HepG2 (cell line): Measurements from ENCODE around the gene SDC4. TPM values are rescaled to one million over a fixed set of nuclear protein-coding genes. Genes with fewer than 3 reads are reported as not detected.
A peak's percentile ranks its signal among the peaks of the same experiment; 100 is the strongest.

Source experiments
- ARHGAP35 ChIP-seq: sonication (generic); formaldehyde crosslinking; IDR thresholded peaks from 2 replicates; pipeline ENCODE4 v1.9.0; 2022; ENCODE audit warnings: mild to moderate bottlenecking, inconsistent platforms, moderate library complexity, missing genetic modification reagents, borderline replicate concordance
- ARID3A ChIP-seq: IDR thresholded peaks from 2 replicates; pipeline ENCODE4 v1.6.1; 2012; ENCODE audit warnings: low read depth, low read length, improper control_type of control experiment
- BATF2 ChIP-seq: sonication (generic); formaldehyde crosslinking; IDR thresholded peaks from 2 replicates; pipeline ENCODE4 v1.8.0; 2022; ENCODE audit warnings: mild to moderate bottlenecking, missing genetic modification reagents, moderate library complexity
- BORCS8-MEF2B ChIP-seq: sonication (generic); formaldehyde crosslinking; IDR thresholded peaks from 2 replicates; pipeline ENCODE4 v1.8.0; 2022; ENCODE audit warnings: mild to moderate bottlenecking, missing genetic modification reagents
- FOXP1 ChIP-seq, 2 experiments: fragments of 450-650 bp in 1 of 2; IDR thresholded peaks; 2 replicates each; pipeline ENCODE4 v1.6.1; 2017 to 2018; ENCODE audit warnings: antibody characterized with exemption in 1 of 2
- HOXA9 ChIP-seq: sonication (generic); formaldehyde crosslinking; IDR thresholded peaks from 2 replicates; pipeline ENCODE4 v1.8.1; 2022; ENCODE audit warnings: missing genetic modification reagents, mild to moderate bottlenecking, moderate library complexity, borderline replicate concordance
- KAT8 ChIP-seq: IDR thresholded peaks from 2 replicates; pipeline ENCODE4 v1.6.1; 2016; ENCODE audit warnings: missing genetic modification reagents, missing compliant biosample characterization
- KDM6A ChIP-seq: IDR thresholded peaks from 2 replicates; pipeline ENCODE4 v1.6.1; 2016; ENCODE audit warnings: low read depth
- MEF2D ChIP-seq: sonication (generic); formaldehyde crosslinking; IDR thresholded peaks from 2 replicates; pipeline ENCODE4 v1.5.1; 2020; ENCODE audit warnings: mild to moderate bottlenecking, missing genetic modification reagents
- MTA1 ChIP-seq: sonication (generic); formaldehyde crosslinking; IDR thresholded peaks from 2 replicates; pipeline ENCODE4 v1.4.0; 2020; ENCODE audit warnings: missing genetic modification reagents, mild to moderate bottlenecking, borderline replicate concordance
- MTERF4 ChIP-seq: sonication (generic); formaldehyde crosslinking; IDR thresholded peaks from 2 replicates; pipeline ENCODE4 v1.8.0; 2023; ENCODE audit warnings: mild to moderate bottlenecking, missing genetic modification reagents
- MXI1 ChIP-seq: IDR thresholded peaks from 3 replicates; pipeline ENCODE4 v1.6.1; 2012; ENCODE audit warnings: low read depth, low read length, inconsistent platforms, borderline replicate concordance
- NFYB ChIP-seq: sonication (generic); formaldehyde crosslinking; IDR thresholded peaks from 2 replicates; pipeline ENCODE4 v1.4.0; 2020; ENCODE audit warnings: missing genetic modification reagents
- NONO ChIP-seq, 2 experiments: fragments of 450-650 bp in 1 of 2; sonication (generic) in 1 of 2; formaldehyde crosslinking in 1 of 2; IDR thresholded peaks in 1 of 2; conservative IDR thresholded peaks in 1 of 2; 2 replicates each; pipeline versions ENCODE4 v1.6.1 to v1.8.0; 2017 to 2022; ENCODE audit warnings: mild to moderate bottlenecking in 1 of 2, missing genetic modification reagents in 1 of 2, moderate library complexity in 1 of 2
- PRPF4 ChIP-seq: fragments of 200-400 bp; formaldehyde crosslinking; IDR thresholded peaks from 2 replicates; pipeline ENCODE4 v1.6.1; 2016; ENCODE audit warnings: low read length, low read depth; ENCODE audit not compliant: poor library complexity, severe bottlenecking
- RAD21 ChIP-seq: fragments of 450-650 bp; formaldehyde crosslinking; IDR thresholded peaks from 2 replicates; pipeline ENCODE4 v1.5.0; 2020; ENCODE audit warnings: mild to moderate bottlenecking
- TEF ChIP-seq: sonication (generic); formaldehyde crosslinking; IDR thresholded peaks from 2 replicates; pipeline ENCODE4 v1.5.0; 2020; ENCODE audit warnings: missing genetic modification reagents
- TSC22D2 ChIP-seq: sonication (generic); formaldehyde crosslinking; IDR thresholded peaks from 2 replicates; pipeline ENCODE4 v1.5.1; 2020; ENCODE audit warnings: missing genetic modification reagents, mild to moderate bottlenecking, borderline replicate concordance
- YEATS2 ChIP-seq: sonication (generic); formaldehyde crosslinking; IDR thresholded peaks from 2 replicates; pipeline ENCODE4 v1.4.0; 2020; ENCODE audit warnings: missing genetic modification reagents, borderline replicate concordance
- YEATS4 ChIP-seq: sonication (generic); formaldehyde crosslinking; IDR thresholded peaks from 2 replicates; pipeline ENCODE4 v1.4.0; 2020; ENCODE audit warnings: missing genetic modification reagents, borderline replicate concordance
- ZFP36 ChIP-seq: fragments of 150-350 bp; IDR thresholded peaks from 2 replicates; pipeline ENCODE4 v1.6.1; 2018; ENCODE audit warnings: borderline replicate concordance, low read length, low read depth; ENCODE audit not compliant: partially characterized antibody
- ZNF224 ChIP-seq: sonication (generic); formaldehyde crosslinking; IDR thresholded peaks from 2 replicates; pipeline ENCODE4 v1.5.0; 2020; ENCODE audit warnings: mild to moderate bottlenecking, missing genetic modification reagents
- ZNF343 ChIP-seq: sonication (generic); formaldehyde crosslinking; IDR thresholded peaks from 2 replicates; pipeline ENCODE4 v1.4.0; 2020; ENCODE audit warnings: mild to moderate bottlenecking, missing genetic modification reagents
- ZNF350 ChIP-seq: sonication (generic); formaldehyde crosslinking; IDR thresholded peaks from 2 replicates; pipeline ENCODE4 v1.4.0; 2020; ENCODE audit warnings: mild to moderate bottlenecking, low read depth, missing genetic modification reagents, borderline replicate concordance
- polyA plus RNA-seq, 8 experiments: library from polyadenylated mRNA; depleted of rRNA in 3 of 8; stranded (reverse) in 7 of 8; unstranded in 1 of 8; fragments of >200 nt; fragmentation: Illumina TruSeq in 4 of 8; extraction: Trizol in 4 of 8; gene quantifications; 2 replicates each; pipeline versions ENCODE4 v1.2.1 to v1.2.3, GENCODE V29; 2011 to 2016; ENCODE audit warnings: low read depth in 4 of 8, missing spikeins in 1 of 8, mixed read lengths in 1 of 8; ENCODE audit not compliant: insufficient read depth in 1 of 8
- total RNA-seq, 5 experiments: library from RNA; depleted of rRNA; stranded (reverse); fragments of >200 nt; fragmentation: Illumina TruSeq; extraction: Trizol; gene quantifications; 2 replicates each; pipeline ENCODE4 v1.2.3, GENCODE V29; 2016; ENCODE audit warnings: low read depth in 1 of 5

Gene SDC4
- total and polyA plus RNA-seq, 2 of the 13 experiments (the other 11 are each of a cell fraction or from before 2014, with no cell fraction given) = 49.0 to 65.1 TPM

- TF ChIP-seq MXI1 = 0 out of 3 replicates have a peak, but pooled peaks have one; percentile 38
- TF ChIP-seq BATF2 (CRISPR knock-in tag) = no peak
- no peak for TF ChIP-seq ZNF350 (CRISPR knock-in tag)
- peak; percentile 43; the same call in 1 of the 2 replicates for TF ChIP-seq YEATS4
- peak; percentile 43 for TF ChIP-seq BORCS8-MEF2B (CRISPR knock-in tag)
- TF ChIP-seq NONO (IDR thresholded peaks at IDR 0.05) = no peak
- TF ChIP-seq NONO (CRISPR knock-in tag; conservative IDR thresholded peaks at IDR 0.05) = peak; percentile 46; the same call in 1 of the 2 replicates
- TF ChIP-seq TEF (CRISPR knock-in tag) = no peak
- no peak for TF ChIP-seq HOXA9 (CRISPR knock-in tag)
- no peak for TF ChIP-seq KDM6A
- no peak for TF ChIP-seq PRPF4
- TF ChIP-seq ZNF224 (CRISPR knock-in tag) = no peak
- 0 out of 2 replicates have a peak, but pooled peaks have one; percentile 31 for TF ChIP-seq ARHGAP35 (CRISPR knock-in tag)
- peak; percentile 14 for TF ChIP-seq ZFP36
- no peak for TF ChIP-seq KAT8
- TF ChIP-seq ZNF343 (CRISPR knock-in tag) = no peak
- no peak for TF ChIP-seq MTERF4 (CRISPR knock-in tag)
- no peak for TF ChIP-seq NFYB (CRISPR knock-in tag)
- peak; percentile 24; the same call in 1 of the 2 replicates for TF ChIP-seq RAD21 (CRISPR knock-in tag)
- TF ChIP-seq FOXP1 (IDR thresholded peaks at IDR 0.05) = no peak
- no peak for TF ChIP-seq FOXP1 (CRISPR knock-in tag; IDR thresholded peaks at IDR 0.05)
- no peak for TF ChIP-seq MEF2D
- 0 out of 2 replicates have a peak, but pooled peaks have one; percentile 14 for TF ChIP-seq MTA1 (CRISPR knock-in tag)
- 0 out of 2 replicates have a peak, but pooled peaks have one; percentile 57 for TF ChIP-seq TSC22D2 (CRISPR knock-in tag)
- no peak for TF ChIP-seq YEATS2 (CRISPR knock-in tag)
- TF ChIP-seq ARID3A = no peak
Measured at GRCh38 chr20:45293041-45294002, 54.9 kb downstream of the SDC4 start (continued).
